Activated T-cell treated with anti-CD3 and anti-CD28 coated beads for 1 hour (primary cell): ENCODE data around the gene GALE.

Experiments
- DNase-seq: peaks from one replicate; pipeline ENCODE4 v3.0.0-alpha.2; 2020; ENCODE audit warnings: low read depth

The GALE gene

DNA sequence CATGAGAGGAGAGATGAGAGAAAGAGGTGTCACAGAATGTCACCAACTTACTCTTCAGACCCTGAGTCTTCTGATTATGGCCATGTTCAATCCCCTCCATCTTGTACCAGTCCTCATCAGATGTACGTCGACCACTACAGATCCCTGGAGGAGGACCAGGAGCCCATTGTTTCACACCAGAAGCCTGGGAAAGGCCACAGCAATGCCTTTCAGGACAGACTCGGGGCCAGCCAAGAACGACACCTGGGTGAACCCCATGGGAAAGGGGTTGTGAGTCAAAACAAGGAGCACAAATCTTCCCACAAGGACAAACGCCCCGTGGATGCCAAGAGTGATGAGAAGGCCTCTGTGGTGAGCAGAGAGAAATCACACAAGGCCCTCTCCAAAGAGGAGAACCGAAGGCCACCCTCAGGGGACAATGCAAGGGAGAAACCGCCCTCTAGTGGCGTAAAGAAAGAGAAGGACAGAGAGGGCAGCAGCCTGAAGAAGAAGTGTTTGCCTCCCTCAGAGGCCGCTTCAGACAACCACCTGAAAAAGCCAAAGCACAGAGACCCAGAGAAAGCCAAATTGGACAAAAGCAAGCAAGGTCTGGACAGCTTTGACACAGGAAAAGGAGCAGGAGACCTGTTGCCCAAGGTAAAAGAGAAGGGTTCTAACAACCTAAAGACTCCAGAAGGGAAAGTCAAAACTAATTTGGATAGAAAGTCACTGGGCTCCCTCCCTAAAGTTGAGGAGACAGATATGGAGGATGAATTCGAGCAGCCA, 49.3 kb downstream of the GALE start:
- no peak for DNase-seq

DNA sequence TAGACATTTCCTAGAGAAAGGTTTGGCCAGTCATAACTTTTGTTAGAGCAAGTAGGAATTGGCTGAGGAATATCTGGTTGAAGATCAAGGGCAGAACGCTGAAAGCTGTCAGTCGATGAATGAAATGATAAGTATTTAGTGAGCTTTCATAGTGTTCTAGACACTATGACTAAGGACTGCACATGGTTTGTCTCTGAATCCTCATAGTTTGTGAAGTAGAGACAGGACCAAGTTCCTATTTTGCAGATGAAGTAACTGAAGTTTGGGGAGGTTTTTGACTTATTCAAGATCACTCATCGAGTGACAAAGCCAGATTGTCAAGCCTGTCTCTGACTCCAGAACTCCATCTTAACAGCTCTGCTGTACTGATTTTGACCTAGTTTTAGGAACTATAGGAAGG, 52.5 kb downstream of the GALE start:
- DNase-seq = no peak
